DND-41 (cell line): ENCODE results near the gene NUF2.
A peak's percentile ranks its signal among the peaks of the same experiment; 100 is the strongest.

Experiments
- ATAC-seq: fragments of 200-7000 bp; cut with Tn5 transposase; 3 replicates; pipeline ENCODE4 v1.9.1; 2021; ENCODE audit warnings: low read depth; ENCODE audit not compliant: insufficient read depth
- DNase-seq: peaks from one replicate; pipeline ENCODE4 v3.0.0-alpha.2; 2020
- H2AFZ ChIP-seq: 2 replicates; pipeline ENCODE4 v1.6.0; 2012; ENCODE audit warnings: low read depth, low read length
- H3K27ac ChIP-seq: 2 replicates; pipeline ENCODE4 v1.5.1; 2012; ENCODE audit warnings: low read length, inconsistent platforms
- H3K27me3 ChIP-seq: fragments of 200-600 bp; sonication (generic); 2 replicates; pipeline ENCODE4 v1.6.0; 2012; ENCODE audit warnings: low read length, mild to moderate bottlenecking, inconsistent platforms; ENCODE audit not compliant: insufficient read depth, poor library complexity
- H3K36me3 ChIP-seq: 2 replicates; pipeline ENCODE4 v1.5.1; 2012; ENCODE audit warnings: low read length, inconsistent platforms; ENCODE audit not compliant: insufficient read depth
- H3K4me1 ChIP-seq: 2 replicates; pipeline ENCODE4 v1.5.1; 2012; ENCODE audit warnings: mild to moderate bottlenecking, low read length; ENCODE audit not compliant: insufficient read depth
- H3K4me2 ChIP-seq: 2 replicates; pipeline ENCODE4 v1.6.0; 2012; ENCODE audit warnings: mild to moderate bottlenecking, moderate library complexity, low read length, inconsistent platforms; ENCODE audit not compliant: insufficient read depth
- H3K4me3 ChIP-seq, 2 experiments: fragments of 200-600 bp in 1 of 2; shearing (Covaris generic) in 1 of 2; 2 replicates each; pipeline ENCODE4 v1.5.1; 2012 to 2016; ENCODE audit warnings: inconsistent platforms in 2 of 2, low read length in 2 of 2, mild to moderate bottlenecking in 2 of 2, low read depth in 1 of 2, moderate library complexity in 1 of 2
- H3K79me2 ChIP-seq: 2 replicates; pipeline ENCODE4 v1.6.0; 2012; ENCODE audit warnings: low read length, inconsistent platforms; ENCODE audit not compliant: insufficient read depth
- H3K9ac ChIP-seq: 2 replicates; pipeline ENCODE4 v1.6.0; 2012; ENCODE audit warnings: low read depth, mild to moderate bottlenecking, inconsistent platforms, low read length, moderate library complexity
- H3K9me3 ChIP-seq: 2 replicates; pipeline ENCODE4 v1.5.1; 2012; ENCODE audit warnings: low read length, moderate library complexity, mild to moderate bottlenecking, inconsistent platforms; ENCODE audit not compliant: insufficient read depth, severe bottlenecking
- H4K20me1 ChIP-seq: 2 replicates; pipeline ENCODE4 v1.6.0; 2012; ENCODE audit warnings: low read length; ENCODE audit not compliant: insufficient read depth
- EZH2 ChIP-seq: IDR thresholded peaks from 3 replicates; pipeline ENCODE4 v1.6.1; 2012; ENCODE audit warnings: borderline replicate concordance, low read depth, mild to moderate bottlenecking, moderate library complexity, low read length, inconsistent platforms; ENCODE audit not compliant: severe bottlenecking
- TF ChIP-seq, protein P1 (sequence below): IDR thresholded peaks from 2 replicates; pipeline ENCODE4 v1.5.1; 2012; ENCODE audit warnings: borderline replicate concordance, low read length, moderate library complexity, mild to moderate bottlenecking; ENCODE audit not compliant: poor library complexity, severe bottlenecking; ENCODE audit errors: extremely low read depth

Gene NUF2

DNA sequence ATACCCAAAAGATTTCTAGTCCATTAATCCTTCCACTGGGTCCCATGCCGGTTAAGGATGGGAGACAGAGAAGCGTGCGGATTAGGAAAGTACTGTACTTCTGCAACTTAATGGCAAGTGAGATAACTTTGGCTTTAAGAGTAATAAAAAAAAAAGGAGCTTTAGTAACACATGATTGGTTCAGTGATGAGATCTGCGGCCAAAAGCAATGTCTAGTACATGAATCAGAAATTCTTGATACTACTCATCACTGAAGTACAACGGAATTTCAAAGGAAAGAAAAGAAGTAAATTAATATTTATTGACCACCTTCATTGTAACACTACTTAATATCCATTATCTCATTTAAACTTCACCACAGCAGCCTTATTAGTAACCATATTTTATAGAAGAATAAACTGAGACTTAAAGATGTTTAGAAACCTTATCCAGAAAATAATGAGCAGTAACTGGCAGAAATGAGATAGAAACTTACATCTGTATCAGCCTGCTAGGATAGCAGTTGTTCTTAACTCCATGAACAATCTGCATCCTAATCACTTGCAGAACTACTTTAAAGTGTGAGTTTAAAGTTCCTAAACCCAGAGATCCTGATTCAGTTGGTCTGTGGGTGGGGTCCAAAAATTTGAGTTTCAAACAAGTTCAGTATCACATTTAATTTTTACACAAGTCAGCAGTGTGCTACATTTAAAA is 14.1 kb upstream of the NUF2 start:
- no peaks in the 10 kb centered on the region for H3K9me3 ChIP-seq
- peaks cover 5% of the 10 kb centered on the region; the same call in 1 of the 2 replicates for H3K36me3 ChIP-seq
- DNase-seq (no peak), ATAC-seq (no peak)
- H3K9ac ChIP-seq, result no peak overlapping the region
- no peaks in the 10 kb centered on the region for H3K27me3 ChIP-seq
- no peak overlapping the region for H3K4me2 ChIP-seq
- no peaks in the 10 kb centered on the region for H4K20me1 ChIP-seq
- H3K79me2 ChIP-seq, result no peaks in the 10 kb centered on the region
- H2AFZ ChIP-seq, result no peak overlapping the region
- H3K4me3 ChIP-seq, result no peak overlapping the region
- no peaks in the 10 kb centered on the region for H3K4me1 ChIP-seq
- H3K27ac ChIP-seq, result no peak overlapping the region
- TF ChIP-seq, protein P1, sequence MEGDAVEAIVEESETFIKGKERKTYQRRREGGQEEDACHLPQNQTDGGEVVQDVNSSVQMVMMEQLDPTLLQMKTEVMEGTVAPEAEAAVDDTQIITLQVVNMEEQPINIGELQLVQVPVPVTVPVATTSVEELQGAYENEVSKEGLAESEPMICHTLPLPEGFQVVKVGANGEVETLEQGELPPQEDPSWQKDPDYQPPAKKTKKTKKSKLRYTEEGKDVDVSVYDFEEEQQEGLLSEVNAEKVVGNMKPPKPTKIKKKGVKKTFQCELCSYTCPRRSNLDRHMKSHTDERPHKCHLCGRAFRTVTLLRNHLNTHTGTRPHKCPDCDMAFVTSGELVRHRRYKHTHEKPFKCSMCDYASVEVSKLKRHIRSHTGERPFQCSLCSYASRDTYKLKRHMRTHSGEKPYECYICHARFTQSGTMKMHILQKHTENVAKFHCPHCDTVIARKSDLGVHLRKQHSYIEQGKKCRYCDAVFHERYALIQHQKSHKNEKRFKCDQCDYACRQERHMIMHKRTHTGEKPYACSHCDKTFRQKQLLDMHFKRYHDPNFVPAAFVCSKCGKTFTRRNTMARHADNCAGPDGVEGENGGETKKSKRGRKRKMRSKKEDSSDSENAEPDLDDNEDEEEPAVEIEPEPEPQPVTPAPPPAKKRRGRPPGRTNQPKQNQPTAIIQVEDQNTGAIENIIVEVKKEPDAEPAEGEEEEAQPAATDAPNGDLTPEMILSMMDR, result no peak
- no peak for TF ChIP-seq EZH2

DNA sequence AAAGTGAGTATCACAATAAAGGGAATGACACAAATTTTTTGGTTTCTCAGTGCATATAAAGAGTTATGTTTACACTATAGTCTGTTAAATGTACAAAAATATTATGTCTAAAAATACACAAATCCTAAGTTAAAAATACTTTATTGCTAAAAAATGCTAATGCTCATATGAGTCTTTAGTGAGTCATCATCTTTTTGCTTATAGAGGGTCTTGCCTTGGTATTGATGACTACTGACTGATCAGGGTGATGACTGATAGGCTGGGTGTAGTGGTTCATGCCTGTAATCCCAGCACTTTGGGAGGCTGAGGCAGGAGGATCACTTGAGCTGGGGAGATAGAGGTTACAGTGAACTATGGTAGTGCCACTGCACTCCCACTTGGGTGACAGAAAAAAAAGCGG is 12.9 kb upstream of the NUF2 start:
- H3K9me3 ChIP-seq, result no peaks in the 10 kb centered on the region
- H4K20me1 ChIP-seq, result no peaks in the 10 kb centered on the region
- no peak overlapping the region for H3K4me3 ChIP-seq
- no peak overlapping the region for H2AFZ ChIP-seq
- no peak for TF ChIP-seq EZH2
- TF ChIP-seq, protein P1, result no peak
- H3K27ac ChIP-seq, result no peak overlapping the region
- peaks cover under 1% of the 10 kb centered on the region; the same call in 1 of the 2 replicates for H3K36me3 ChIP-seq
- no peak overlapping the region for H3K9ac ChIP-seq
- ATAC-seq (no peak), DNase-seq (no peak)
- no peaks in the 10 kb centered on the region for H3K4me1 ChIP-seq
- no peaks in the 10 kb centered on the region for H3K79me2 ChIP-seq
- no peaks in the 10 kb centered on the region for H3K27me3 ChIP-seq
- no peak overlapping the region for H3K4me2 ChIP-seq

DNA sequence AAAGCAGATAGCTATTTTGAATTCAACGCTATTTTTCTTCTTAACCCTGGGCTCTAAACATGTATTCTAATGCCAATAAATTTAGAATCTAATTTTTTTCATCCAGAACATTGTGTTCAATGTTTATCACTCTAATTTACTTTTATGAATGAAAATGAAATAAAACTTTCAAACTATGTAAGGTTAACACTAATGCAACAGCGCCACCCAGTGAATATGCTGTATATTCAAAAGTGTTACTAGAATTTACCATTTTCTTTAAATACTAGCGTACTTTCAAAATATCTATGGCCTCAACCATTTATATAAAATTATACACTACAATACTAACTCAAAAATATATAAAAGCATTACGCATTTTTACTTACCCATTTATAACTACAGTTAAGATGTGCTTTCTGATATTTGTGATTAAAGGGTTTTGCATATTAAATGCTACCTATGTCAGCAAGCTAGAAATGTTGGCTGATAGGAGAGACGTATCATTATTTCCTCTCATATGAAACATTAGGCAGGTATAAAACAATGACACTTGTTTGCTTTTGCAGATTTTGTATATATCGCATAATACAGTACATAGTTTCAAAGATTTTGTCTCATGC is 5.9 kb upstream of the NUF2 start:
- H3K9me3 ChIP-seq, result no peaks in the 10 kb centered on the region
- peaks cover 9% of the 10 kb centered on the region for H3K79me2 ChIP-seq
- H2AFZ ChIP-seq, result no peak overlapping the region
- TF ChIP-seq, protein P1, result peak; percentile 72
- no peak for TF ChIP-seq EZH2
- H3K36me3 ChIP-seq, result peaks cover 26% of the 10 kb centered on the region
- no peak overlapping the region for H3K4me3 ChIP-seq
- peak; percentile 38 for DNase-seq
- H3K9ac ChIP-seq, result no peak overlapping the region
- H3K27me3 ChIP-seq, result no peaks in the 10 kb centered on the region
- no peaks in the 10 kb centered on the region for H4K20me1 ChIP-seq
- no peak overlapping the region for H3K27ac ChIP-seq
- 0 out of 3 replicates have a peak, but pooled peaks have one; percentile 44 for ATAC-seq
- peaks cover 10% of the 10 kb centered on the region for H3K4me1 ChIP-seq
- no peak overlapping the region for H3K4me2 ChIP-seq
